Kidney (tissue), 14 donors: Measurements from ENCODE around the gene PLA2G1B. TPM values are rescaled to one million over a fixed set of nuclear protein-coding genes. Genes with fewer than 3 reads are reported as not detected.

ENCODE experiments used
- DNase-seq, 5 donors: peaks; one replicate each; pipeline ENCODE4 v3.0.0-alpha.2; 2013 to 2020
- FAIRE-seq: peaks from 2 replicates; lab custom pipeline; 2012; peaks lifted over from hg19 to GRCh38; lab: Jason Lieb, UNC
- H3K27ac ChIP-seq, 2 donors: one replicate each; pipeline ENCODE4 v1.7.0; 2013; ENCODE audit warnings: low read depth in 2 of 2, low read length in 2 of 2, inconsistent platforms in 1 of 2
- H3K27me3 ChIP-seq: one replicate; pipeline ENCODE4 v1.7.1; 2013; ENCODE audit warnings: low read length, inconsistent platforms; ENCODE audit not compliant: control insufficient read depth, insufficient read depth
- H3K36me3 ChIP-seq, 3 donors: one replicate each; pipeline versions ENCODE4 v1.7.0 to v1.7.1; 2013; ENCODE audit warnings: low read length in 3 of 3, control low read depth in 1 of 3, inconsistent platforms in 1 of 3; ENCODE audit not compliant: insufficient read depth in 3 of 3, control insufficient read depth in 2 of 3
- H3K4me1 ChIP-seq, 3 donors: one replicate each; pipeline versions ENCODE4 v1.7.0 to v1.7.1; 2013; ENCODE audit warnings: low read length in 3 of 3, inconsistent platforms in 1 of 3, low read depth in 1 of 3; ENCODE audit not compliant: control insufficient read depth in 2 of 3, insufficient read depth in 2 of 3
- H3K4me3 ChIP-seq, 3 donors: one replicate each; pipeline versions ENCODE4 v1.7.0 to v1.8.1; 2013; ENCODE audit warnings: low read length in 3 of 3, control low read depth in 1 of 3, inconsistent platforms in 1 of 3
- H3K9ac ChIP-seq, 3 donors: one replicate each; pipeline versions ENCODE4 v1.7.0 to v1.7.1; 2013; ENCODE audit warnings: low read length in 3 of 3, control low read depth in 1 of 3, inconsistent platforms in 1 of 3
- H3K9me3 ChIP-seq, 3 donors: one replicate each; pipeline versions ENCODE4 v1.7.0 to v1.7.1; 2013; ENCODE audit warnings: low read length in 3 of 3, control low read depth in 1 of 3, inconsistent platforms in 1 of 3; ENCODE audit not compliant: control insufficient read depth in 2 of 3, insufficient read depth in 1 of 3
- CTCF ChIP-seq: IDR thresholded peaks from 3 replicates; pipeline ENCODE4 v1.5.1; 2012; ENCODE audit warnings: mild to moderate bottlenecking, moderate library complexity, borderline replicate concordance; ENCODE audit not compliant: insufficient read depth; ENCODE audit errors: extremely low read depth
- intact Hi-C: fragments of 100-400 bp; cut with DNase I; formaldehyde crosslinking; loops from one replicate; pipeline ENCODE4 v1.11.1; 2022
- polyA plus RNA-seq: library from polyadenylated mRNA; stranded (reverse); fragments of 350-450 nt; fragmentation: Illumina TruSeq; extraction: RNeasy Lipid Tissue Mini Kit (QIAGEN cat#74804); gene quantifications from one replicate; pipeline ENCODE4 v1.2.3, GENCODE V29; 2014; ENCODE audit warnings: low read depth, low replicate concordance; ENCODE audit not compliant: insufficient read depth
- total RNA-seq: library from RNA; stranded (reverse); fragmentation: NEBNext Ultra II Directional; extraction: Animal tissue kit (Norgen Biotek cat#: 25700); gene quantifications from one replicate; pipeline ENCODE4 v1.2.1, GENCODE V29; 2021
- donor health status: control.
- donor health status: control.
- donor health status: control.
- donor health status: control.
- donor health status: control.
- donor health status: DM: yes; HTN: yes; CAD: no.
- donor health status: Normal renal cell carcinoma (clear cell type).

PLA2G1B gene
- total and polyA plus RNA-seq, 2 donors from 2014 or later: not detected

GRCh38 chr12:120276734-120277133, 50.8 kb downstream of the PLA2G1B start:
- DNase-seq: no peak
- Histone ChIP-seq H3K9ac (no peak overlapping the region), H3K9me3 (no peaks in the 10 kb centered on the region), H3K27me3 (no peaks in the 10 kb centered on the region), H3K36me3 (no peaks in the 10 kb centered on the region), H3K27ac (no peak overlapping the region), H3K4me1 (no peaks in the 10 kb centered on the region), H3K4me3 (no peak overlapping the region)
- intact Hi-C loops: no loop called here
- no peak for FAIRE-seq
- TF ChIP-seq CTCF: no peak

Other genes with a start within 250 kb of the PLA2G1B start
- 56.1 TPM for gene RAB35, start 211.0 kb downstream of the PLA2G1B start, total RNA-seq
- 23.2 TPM for gene RAB35, start 211.0 kb downstream of the PLA2G1B start, polyA plus RNA-seq
- 77.6 TPM for gene GCN1, start 133.1 kb downstream of the PLA2G1B start, total RNA-seq
- 12.2 TPM for gene GCN1, start 133.1 kb downstream of the PLA2G1B start, polyA plus RNA-seq
- 1,384 TPM for gene RPLP0, start 126.7 kb downstream of the PLA2G1B start, total RNA-seq
- gene RPLP0, start 126.7 kb downstream of the PLA2G1B start, polyA plus RNA-seq: 1,654 TPM
- 133 TPM for gene PXN, start 62.0 kb downstream of the PLA2G1B start, total RNA-seq
- 57.1 TPM for gene PXN, start 62.0 kb downstream of the PLA2G1B start, polyA plus RNA-seq
- gene RNU4-2, start 35.9 kb downstream of the PLA2G1B start, total RNA-seq: 18,412 TPM
- gene RNU4-2, start 35.9 kb downstream of the PLA2G1B start, polyA plus RNA-seq: not detected
- gene RNU4-1, start 34.5 kb downstream of the PLA2G1B start, total RNA-seq: 3,016 TPM
- gene RNU4-1, start 34.5 kb downstream of the PLA2G1B start, polyA plus RNA-seq: not detected
- gene SIRT4, start 25.5 kb downstream of the PLA2G1B start, total RNA-seq: 1.5 TPM
- 8.1 TPM for gene SIRT4, start 25.5 kb downstream of the PLA2G1B start, polyA plus RNA-seq
- gene MSI1, start 41.4 kb upstream of the PLA2G1B start, total RNA-seq: 1.3 TPM
- gene MSI1, start 41.4 kb upstream of the PLA2G1B start, polyA plus RNA-seq: 0.80 TPM
- 331 TPM for gene COX6A1, start 110.3 kb upstream of the PLA2G1B start, total RNA-seq
- gene COX6A1, start 110.3 kb upstream of the PLA2G1B start, polyA plus RNA-seq: 1,697 TPM
- gene TRIAP1, start 118.6 kb upstream of the PLA2G1B start, total RNA-seq: 15.6 TPM
- gene TRIAP1, start 118.6 kb upstream of the PLA2G1B start, polyA plus RNA-seq: 28.2 TPM
- 39.4 TPM for gene GATC, start 118.7 kb upstream of the PLA2G1B start, total RNA-seq
- gene GATC, start 118.7 kb upstream of the PLA2G1B start, polyA plus RNA-seq: 13.7 TPM
- gene SRSF9, start 142.0 kb upstream of the PLA2G1B start, total RNA-seq: 144 TPM
- gene SRSF9, start 142.0 kb upstream of the PLA2G1B start, polyA plus RNA-seq: 151 TPM
- 258 TPM for gene DYNLL1, start 168.3 kb upstream of the PLA2G1B start, total RNA-seq
- gene DYNLL1, start 168.3 kb upstream of the PLA2G1B start, polyA plus RNA-seq: 757 TPM
- 26.5 TPM for gene COQ5, start 201.4 kb upstream of the PLA2G1B start, total RNA-seq
- 60.8 TPM for gene COQ5, start 201.4 kb upstream of the PLA2G1B start, polyA plus RNA-seq
- gene RNF10, start 206.6 kb upstream of the PLA2G1B start, total RNA-seq: 229 TPM
- 220 TPM for gene RNF10, start 206.6 kb upstream of the PLA2G1B start, polyA plus RNA-seq